ENCODE data around the gene PCDHGA7. TPM values are rescaled to one million over a fixed set of nuclear protein-coding genes. Genes with fewer than 3 reads are reported as not detected.

Gene PCDHGA7
- total RNA-seq, 1 donor from 2014 or later, result 2.5 TPM

DNA sequence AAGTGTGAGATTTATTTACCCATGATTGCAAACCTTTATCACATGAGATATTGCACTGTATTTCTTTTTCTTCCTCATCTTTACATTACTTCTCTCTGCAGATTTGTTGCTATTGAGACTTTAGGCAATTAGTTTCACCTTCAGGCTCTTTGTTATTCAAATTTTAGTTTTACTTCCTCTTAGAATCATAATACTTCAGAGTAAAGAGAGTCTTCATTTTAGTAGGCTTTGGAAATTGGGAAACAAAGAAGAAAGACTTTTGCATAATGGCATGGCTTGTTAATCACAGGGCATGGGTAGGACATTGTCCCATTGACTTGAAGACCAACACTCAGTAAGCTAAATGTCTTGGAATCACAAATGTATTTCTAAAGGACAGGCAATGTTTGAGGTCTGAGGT is 19.8 kb upstream of the PCDHGA7 start:
- Histone ChIP-seq H3K27ac (no peak overlapping the region), H3K9me3 (peaks cover 23% of the 10 kb centered on the region), H3K4me1 (no peaks in the 10 kb centered on the region), H3K36me3 (no peaks in the 10 kb centered on the region), H3K27me3 (peaks cover 36% of the 10 kb centered on the region), H3K4me3 (no peak overlapping the region)
- intact Hi-C loops (cut with DNase I), result no loop called here
- ATAC-seq (no peak), DNase-seq (no peak)
- no peak for TF ChIP-seq CTCF (IDR thresholded peaks at IDR 0.05)

DNA sequence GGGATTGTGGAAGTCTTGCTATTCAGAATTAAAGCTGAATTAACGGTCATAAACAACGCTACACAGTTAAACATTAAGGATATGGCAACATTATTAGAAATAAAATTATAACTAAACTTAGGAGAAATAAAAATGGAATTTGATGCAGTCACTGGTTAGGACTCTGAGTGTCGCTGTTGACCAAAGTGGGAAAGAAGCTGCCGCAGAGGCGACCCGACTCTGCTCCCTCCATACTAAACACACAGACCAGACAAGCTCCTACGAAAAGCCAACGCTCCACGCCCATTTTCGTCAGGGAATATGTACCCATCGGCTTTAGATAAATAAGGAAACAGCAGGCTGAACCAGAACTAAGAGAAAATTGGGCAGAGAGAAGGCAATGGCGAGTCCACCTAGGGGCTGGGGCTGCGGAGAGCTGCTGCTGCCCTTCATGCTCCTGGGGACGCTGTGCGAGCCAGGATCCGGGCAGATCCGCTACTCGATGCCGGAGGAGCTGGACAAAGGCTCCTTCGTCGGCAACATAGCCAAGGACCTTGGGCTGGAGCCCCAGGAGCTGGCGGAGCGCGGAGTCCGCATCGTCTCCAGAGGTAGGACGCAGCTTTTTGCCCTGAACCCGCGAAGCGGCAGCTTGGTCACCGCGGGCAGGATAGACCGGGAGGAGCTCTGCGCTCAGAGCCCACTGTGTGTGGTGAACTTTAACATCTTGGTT is 18.4 kb upstream of the PCDHGA7 start, which contains the start of gene PCDHGA5:
PCDHGA5 (plus strand) TSS at position 211 of the 709 bp plus-strand sequence; CDS start at position 380, 169 bp downstream.
- Histone ChIP-seq H3K9me3 (peaks cover 14% of the 10 kb centered on the region), H3K36me3 (no peaks in the 10 kb centered on the region), H3K27ac (no peak within 1 kb of the TSS), H3K4me3 (peak within 1 kb of the TSS; percentile 4), H3K4me1 (no peaks in the 10 kb centered on the region), H3K27me3 (peaks cover 36% of the 10 kb centered on the region)
- ATAC-seq (no peak), DNase-seq (no peak)
- intact Hi-C loops (cut with DNase I), result no loop called here
- TF ChIP-seq CTCF (IDR thresholded peaks at IDR 0.05), result peak; percentile 7

DNA sequence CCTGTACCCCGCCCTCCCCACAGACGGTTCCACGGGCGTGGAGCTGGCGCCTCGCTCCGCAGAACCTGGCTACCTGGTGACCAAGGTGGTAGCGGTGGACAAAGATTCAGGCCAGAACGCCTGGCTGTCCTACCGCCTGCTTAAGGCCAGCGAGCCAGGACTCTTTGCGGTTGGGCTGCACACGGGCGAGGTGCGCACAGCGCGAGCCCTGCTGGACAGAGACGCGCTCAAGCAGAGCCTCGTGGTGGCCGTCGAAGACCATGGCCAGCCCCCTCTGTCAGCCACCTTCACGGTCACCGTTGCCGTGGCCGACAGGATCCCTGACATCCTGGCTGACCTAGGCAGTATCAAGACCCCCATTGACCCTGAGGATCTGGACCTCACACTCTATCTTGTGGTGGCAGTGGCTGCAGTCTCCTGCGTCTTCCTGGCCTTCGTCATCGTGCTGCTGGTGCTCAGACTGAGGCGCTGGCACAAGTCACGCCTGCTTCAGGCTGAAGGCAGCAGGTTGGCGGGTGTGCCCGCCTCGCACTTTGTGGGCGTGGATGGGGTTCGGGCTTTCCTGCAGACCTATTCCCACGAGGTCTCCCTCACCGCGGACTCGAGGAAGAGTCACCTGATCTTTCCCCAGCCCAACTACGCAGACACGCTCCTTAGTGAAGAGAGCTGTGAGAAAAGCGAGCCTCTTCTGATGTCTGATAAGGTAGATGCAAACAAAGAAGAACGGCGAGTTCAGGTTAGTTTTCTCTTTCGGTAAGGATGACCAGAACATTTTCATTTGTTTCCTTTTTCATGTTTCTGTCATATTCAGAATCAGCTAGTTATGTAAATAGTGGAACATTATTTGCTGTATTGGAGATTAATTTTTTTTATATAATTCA is 16.3 kb upstream of the PCDHGA7 start:
- peaks cover 19% of the 10 kb centered on the region for H3K9me3 ChIP-seq
- H3K36me3 ChIP-seq, result no peaks in the 10 kb centered on the region
- intact Hi-C loops (cut with DNase I), result no loop called here
- no peak for DNase-seq
- H3K4me3 ChIP-seq, result no peak overlapping the region
- H3K4me1 ChIP-seq, result no peaks in the 10 kb centered on the region
- no peak for ATAC-seq
- no peak for TF ChIP-seq CTCF (IDR thresholded peaks at IDR 0.05)
- H3K27ac ChIP-seq, result no peak overlapping the region
- H3K27me3 ChIP-seq, result peaks cover 29% of the 10 kb centered on the region

DNA sequence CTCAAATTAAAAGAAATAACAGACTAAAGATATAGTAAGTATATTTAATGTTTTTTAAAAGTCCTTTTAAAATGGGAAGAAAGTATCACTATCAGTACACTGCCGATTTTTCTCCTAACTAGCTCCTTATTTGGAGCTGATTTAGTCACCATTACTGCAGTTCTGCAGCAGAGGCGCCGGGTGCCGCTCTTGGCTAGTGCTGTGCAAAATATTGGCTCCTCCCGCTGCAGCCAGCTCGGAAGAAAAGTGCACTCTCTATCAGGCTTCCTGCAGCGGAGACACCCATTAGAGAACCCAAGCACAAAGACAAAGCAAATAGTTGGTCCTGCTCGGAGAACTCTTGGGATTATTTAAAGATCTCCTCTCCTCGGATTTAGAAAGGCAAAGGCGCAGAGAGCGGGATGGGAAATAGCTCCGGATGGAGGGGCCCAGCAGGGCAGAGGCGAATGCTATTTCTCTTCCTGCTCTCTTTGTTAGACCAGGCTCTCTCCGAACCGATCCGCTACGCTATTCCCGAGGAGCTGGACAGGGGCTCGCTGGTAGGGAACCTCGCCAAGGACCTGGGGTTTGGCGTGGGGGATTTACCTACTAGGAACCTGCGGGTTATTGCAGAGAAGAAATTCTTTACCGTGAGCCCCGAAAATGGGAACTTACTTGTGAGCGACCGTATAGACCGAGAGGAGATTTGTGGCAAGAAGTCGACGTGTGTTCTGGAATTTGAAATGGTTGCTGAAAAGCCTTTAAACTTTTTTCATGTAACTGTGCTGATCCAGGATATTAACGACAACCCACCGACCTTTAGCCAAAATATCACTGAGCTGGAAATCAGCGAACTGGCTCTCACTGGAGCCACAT is 12.3 kb upstream of the PCDHGA7 start, which contains the start of gene PCDHGB3:
PCDHGB3 (plus strand) TSS at position 249 of the 855 bp plus-strand sequence; CDS start at position 402, 153 bp downstream.
- ATAC-seq (peak; percentile 83), DNase-seq (no peak)
- H3K4me3 ChIP-seq, result peak within 1 kb of the TSS; percentile 32
- H3K36me3 ChIP-seq, result no peaks in the 10 kb centered on the region
- peak; percentile 25 for TF ChIP-seq CTCF (IDR thresholded peaks at IDR 0.05)
- peaks cover 27% of the 10 kb centered on the region for H3K9me3 ChIP-seq
- H3K27ac ChIP-seq, result no peak within 1 kb of the TSS
- intact Hi-C loops (cut with DNase I), result no loop called here
- H3K27me3 ChIP-seq, result peaks cover 18% of the 10 kb centered on the region
- H3K4me1 ChIP-seq, result no peaks in the 10 kb centered on the region

All from upper lobe of right lung (tissue), 1 donor.